ENCODE data around the gene TUBGCP2. TPM values are rescaled to one million over a fixed set of nuclear protein-coding genes. Genes with fewer than 3 reads are reported as not detected.

Gene TUBGCP2, protein sequence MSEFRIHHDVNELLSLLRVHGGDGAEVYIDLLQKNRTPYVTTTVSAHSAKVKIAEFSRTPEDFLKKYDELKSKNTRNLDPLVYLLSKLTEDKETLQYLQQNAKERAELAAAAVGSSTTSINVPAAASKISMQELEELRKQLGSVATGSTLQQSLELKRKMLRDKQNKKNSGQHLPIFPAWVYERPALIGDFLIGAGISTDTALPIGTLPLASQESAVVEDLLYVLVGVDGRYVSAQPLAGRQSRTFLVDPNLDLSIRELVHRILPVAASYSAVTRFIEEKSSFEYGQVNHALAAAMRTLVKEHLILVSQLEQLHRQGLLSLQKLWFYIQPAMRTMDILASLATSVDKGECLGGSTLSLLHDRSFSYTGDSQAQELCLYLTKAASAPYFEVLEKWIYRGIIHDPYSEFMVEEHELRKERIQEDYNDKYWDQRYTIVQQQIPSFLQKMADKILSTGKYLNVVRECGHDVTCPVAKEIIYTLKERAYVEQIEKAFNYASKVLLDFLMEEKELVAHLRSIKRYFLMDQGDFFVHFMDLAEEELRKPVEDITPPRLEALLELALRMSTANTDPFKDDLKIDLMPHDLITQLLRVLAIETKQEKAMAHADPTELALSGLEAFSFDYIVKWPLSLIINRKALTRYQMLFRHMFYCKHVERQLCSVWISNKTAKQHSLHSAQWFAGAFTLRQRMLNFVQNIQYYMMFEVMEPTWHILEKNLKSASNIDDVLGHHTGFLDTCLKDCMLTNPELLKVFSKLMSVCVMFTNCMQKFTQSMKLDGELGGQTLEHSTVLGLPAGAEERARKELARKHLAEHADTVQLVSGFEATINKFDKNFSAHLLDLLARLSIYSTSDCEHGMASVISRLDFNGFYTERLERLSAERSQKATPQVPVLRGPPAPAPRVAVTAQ
- 10 to 100 TPM; 31.2 to 70.5 (median 56.4) TPM for total RNA-seq
- 10 to 100 TPM; 32.4 to 48.3 TPM for polyA plus RNA-seq
- long read RNA-seq, donor 1, full-length matches to known transcripts: 170 of 230 reads
- long read RNA-seq, donor 1, partial matches to known transcripts: 34 of 230 reads
- long read RNA-seq, donor 1, other reads (novel, unspliced or antisense): 26 of 230 reads
- long read RNA-seq, donor 2, full-length matches to known transcripts: 20 of 128 reads
- long read RNA-seq, donor 2, partial matches to known transcripts: 52 of 128 reads
- long read RNA-seq, donor 2, other reads (novel, unspliced or antisense): 56 of 128 reads
- long read RNA-seq, donor 3, full-length matches to known transcripts: 116 of 157 reads
- long read RNA-seq, donor 3, partial matches to known transcripts: 20 of 157 reads
- long read RNA-seq, donor 3, other reads (novel, unspliced or antisense): 21 of 157 reads

DNA sequence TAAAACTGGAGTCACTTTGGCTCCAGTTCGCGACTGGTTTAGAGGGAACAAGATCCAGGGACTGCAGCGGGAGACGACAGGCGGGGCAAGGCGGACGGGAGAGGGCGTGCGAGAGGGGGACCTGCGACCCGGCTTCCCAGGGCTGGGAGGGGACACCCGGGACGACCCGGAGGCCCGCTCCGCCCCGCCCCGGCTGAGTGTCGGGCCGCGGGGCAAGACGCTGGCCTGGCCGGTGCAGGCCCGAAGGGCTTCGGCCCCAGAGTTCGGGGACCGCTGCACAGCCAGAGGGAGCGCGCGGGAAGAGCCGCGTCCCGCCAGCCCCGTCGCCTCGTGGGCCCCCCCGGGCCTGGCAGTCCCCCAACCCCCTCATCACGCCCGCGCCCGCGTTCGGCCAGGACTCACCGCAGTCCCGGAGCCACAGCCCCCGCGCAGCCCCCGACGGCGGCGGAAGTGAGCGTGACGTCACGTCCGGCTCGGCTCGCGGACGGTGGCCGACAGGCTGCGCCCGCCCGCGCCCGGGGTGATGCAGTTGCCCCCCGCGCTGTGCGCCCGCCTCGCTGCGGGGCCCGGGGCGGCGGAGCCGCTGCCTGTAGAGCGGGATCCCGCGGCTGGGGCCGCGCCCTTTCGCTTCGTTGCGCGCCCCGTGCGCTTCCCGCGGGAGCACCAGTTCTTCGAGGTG lies at the start of gene TUBGCP2, which contains the start of gene ZNF511:
Gene TUBGCP2 (minus strand): TSS at position 452 of the 679 bp plus-strand sequence. CDS start 5,931 bp downstream, outside the sequence.
Gene ZNF511 (plus strand): TSS at position 494 of the 679 bp plus-strand sequence. CDS start 30 bp downstream, at position 524.
- TF ChIP-seq, protein P1, sequence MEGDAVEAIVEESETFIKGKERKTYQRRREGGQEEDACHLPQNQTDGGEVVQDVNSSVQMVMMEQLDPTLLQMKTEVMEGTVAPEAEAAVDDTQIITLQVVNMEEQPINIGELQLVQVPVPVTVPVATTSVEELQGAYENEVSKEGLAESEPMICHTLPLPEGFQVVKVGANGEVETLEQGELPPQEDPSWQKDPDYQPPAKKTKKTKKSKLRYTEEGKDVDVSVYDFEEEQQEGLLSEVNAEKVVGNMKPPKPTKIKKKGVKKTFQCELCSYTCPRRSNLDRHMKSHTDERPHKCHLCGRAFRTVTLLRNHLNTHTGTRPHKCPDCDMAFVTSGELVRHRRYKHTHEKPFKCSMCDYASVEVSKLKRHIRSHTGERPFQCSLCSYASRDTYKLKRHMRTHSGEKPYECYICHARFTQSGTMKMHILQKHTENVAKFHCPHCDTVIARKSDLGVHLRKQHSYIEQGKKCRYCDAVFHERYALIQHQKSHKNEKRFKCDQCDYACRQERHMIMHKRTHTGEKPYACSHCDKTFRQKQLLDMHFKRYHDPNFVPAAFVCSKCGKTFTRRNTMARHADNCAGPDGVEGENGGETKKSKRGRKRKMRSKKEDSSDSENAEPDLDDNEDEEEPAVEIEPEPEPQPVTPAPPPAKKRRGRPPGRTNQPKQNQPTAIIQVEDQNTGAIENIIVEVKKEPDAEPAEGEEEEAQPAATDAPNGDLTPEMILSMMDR (IDR thresholded peaks at IDR 0.05): no peak
- TF ChIP-seq POLR2A (IDR thresholded peaks at IDR 0.05) (peak; percentile 73), EP300 (IDR thresholded peaks at IDR 0.05) (no peak)
- H3K27ac ChIP-seq: peak within 1 kb of the TSS; percentile 84 to 99
- H3K4me3 ChIP-seq: peak within 1 kb of the TSS; percentile 97
- 0 to 1% (median 0%) methylated on average over 45 to 89 of the region's 89 CpGs for whole genome bisulfite sequencing, 3 donors
- no peaks in the 10 kb centered on the region for H3K36me3 ChIP-seq
- DNase-seq: peak; percentile 85 to 94 (median 91)
- no peaks in the 10 kb centered on the region for H3K27me3 ChIP-seq
- intact Hi-C loops (cut with DNase I): loop anchor here in 2 of 4 donors (5.0 kb wide), 2 partner anchors 46 to 69 kb away; partner anchors contain the start of gene PAOX (in 1 of the 2)
- H3K4me1 ChIP-seq (ENCODE audit: insufficient read depth): peaks cover 14% of the 10 kb centered on the region
- no peaks in the 10 kb centered on the region for H3K9me3 ChIP-seq

DNA sequence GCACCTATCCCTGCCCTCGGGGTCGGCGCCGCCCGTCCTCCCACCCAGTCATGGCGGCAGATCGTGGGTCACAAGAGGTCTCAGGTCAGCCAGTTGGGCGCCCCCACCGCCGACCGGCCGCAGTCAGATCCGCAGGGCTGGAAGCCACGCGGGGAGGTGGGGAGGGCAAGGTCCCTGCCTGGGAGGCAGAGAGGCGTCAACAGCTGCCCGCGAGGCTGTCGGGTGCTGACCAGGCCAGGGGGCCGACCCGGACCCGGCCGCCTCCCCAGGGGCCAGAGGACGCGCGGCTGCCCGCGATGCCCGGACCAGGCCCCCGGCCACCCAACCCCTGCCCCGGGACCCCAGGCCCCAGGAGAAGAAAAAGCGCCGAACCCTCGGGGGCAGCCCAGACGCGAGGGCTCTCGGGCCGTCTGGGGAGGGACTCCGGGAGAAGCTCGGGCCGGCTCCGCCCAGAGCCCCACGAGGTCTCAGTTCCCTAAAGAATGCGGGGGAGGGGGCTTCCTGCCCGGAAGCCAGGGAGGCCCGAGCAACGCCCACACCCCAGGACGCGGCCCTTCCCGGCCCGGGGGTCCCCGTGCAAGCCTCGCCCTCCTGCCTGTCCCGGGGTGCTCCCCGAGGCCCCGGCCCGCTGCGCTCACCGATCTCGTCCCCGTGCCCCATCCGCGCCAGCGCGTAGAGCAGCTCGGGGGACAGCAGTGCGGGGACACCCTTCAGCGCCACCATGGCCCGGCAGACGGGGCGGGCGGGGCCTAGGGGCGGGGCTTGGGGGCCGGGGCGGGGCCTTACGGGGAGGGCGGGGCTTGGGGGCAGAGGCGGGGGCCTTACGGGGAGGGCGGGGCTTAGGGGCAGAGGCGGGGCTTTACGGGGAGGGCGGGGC lies 48.9 kb upstream of the TUBGCP2 start, which contains the start of gene FUOM:
Gene FUOM (minus strand): TSS at position 735 of the 877 bp plus-strand sequence. CDS start 12 bp downstream, at position 723.
- no peaks in the 10 kb centered on the region for H3K36me3 ChIP-seq
- no peaks in the 10 kb centered on the region for H3K27me3 ChIP-seq
- peak within 1 kb of the TSS; percentile 49 to 64 for H3K27ac ChIP-seq
- intact Hi-C loops (cut with DNase I): no loop called here
- peak within 1 kb of the TSS; percentile 49 for H3K4me3 ChIP-seq
- WGBS, 3 donors: 1 to 4% (median 2%) methylated on average over 60 to 83 of the region's 83 CpGs
- peak; percentile 58 to 73 (median 61) for DNase-seq
- H3K9me3 ChIP-seq: no peaks in the 10 kb centered on the region
- TF ChIP-seq POLR2A (IDR thresholded peaks at IDR 0.05) (no peak), EP300 (IDR thresholded peaks at IDR 0.05) (no peak)
- TF ChIP-seq, protein P1 (IDR thresholded peaks at IDR 0.05): no peak
- H3K4me1 ChIP-seq (ENCODE audit: insufficient read depth): peaks cover 7% of the 10 kb centered on the region

DNA sequence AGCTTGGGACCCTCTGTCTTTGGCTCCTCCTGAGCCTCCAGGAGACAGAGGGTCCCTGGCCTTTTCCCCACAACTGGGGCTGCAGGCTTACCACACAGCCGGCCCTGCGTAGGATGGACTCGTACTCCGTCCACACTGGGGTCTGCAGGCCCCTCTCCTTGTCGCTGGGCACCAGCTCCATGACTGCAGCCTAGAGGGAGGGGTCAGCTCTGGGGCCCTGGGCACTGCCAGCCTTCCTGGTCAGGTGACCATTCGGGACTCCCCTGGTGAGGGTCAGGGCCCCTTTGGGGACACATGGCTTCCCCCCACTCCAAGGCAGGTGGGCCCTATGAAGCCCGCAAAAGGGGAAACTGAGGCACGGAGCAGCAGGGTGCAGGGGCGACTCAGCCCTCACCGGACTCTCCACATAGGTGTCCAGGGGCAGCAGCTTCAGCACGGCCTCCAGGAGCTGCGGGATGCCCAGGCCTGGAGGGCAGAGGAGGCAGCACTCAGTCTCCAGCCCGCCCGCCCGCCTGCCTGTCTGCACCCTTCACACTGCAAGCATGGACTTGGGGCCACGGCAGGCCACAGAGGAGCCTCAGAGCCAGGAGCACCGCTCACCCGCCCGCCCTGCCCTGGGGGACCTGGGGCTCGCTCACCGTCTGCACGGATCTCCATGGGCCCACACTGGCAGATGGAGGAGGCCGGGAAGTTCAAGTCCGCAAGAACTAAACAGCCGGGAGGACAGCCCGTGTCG lies 48.0 kb upstream of the TUBGCP2 start:
- H3K9me3 ChIP-seq: no peaks in the 10 kb centered on the region
- TF ChIP-seq EP300 (IDR thresholded peaks at IDR 0.05) (no peak), POLR2A (IDR thresholded peaks at IDR 0.05) (no peak)
- TF ChIP-seq, protein P1 (IDR thresholded peaks at IDR 0.05): no peak
- DNase-seq: no peak
- no peaks in the 10 kb centered on the region for H3K27me3 ChIP-seq
- peaks cover 7% of the 10 kb centered on the region for H3K4me1 ChIP-seq (ENCODE audit: insufficient read depth)
- peak overlapping the region in 1 of 2 donors; percentile 64 for H3K27ac ChIP-seq
- WGBS, 3 donors: 45 to 56% (median 47%) methylated on average over 21 to 27 of the region's 27 CpGs
- H3K4me3 ChIP-seq: peak overlapping the region; percentile 49
- intact Hi-C loops (cut with DNase I): no loop called here
- H3K36me3 ChIP-seq: no peaks in the 10 kb centered on the region

Measured in ovary (tissue), 10 donors.